ENCODE measurements around the gene DNAJC15.

- no peak for TF ChIP-seq CTCF (IDR thresholded peaks at IDR 0.05)
- no peak for TF ChIP-seq POLR2A (IDR thresholded peaks at IDR 0.05)
Observed at GRCh38 chr13:42997381-42997780, 26.0 kb upstream of the DNAJC15 start.
